ENCODE measurements around the gene ACBD6.
"Not testable (repeated sequence)": the region's sequence is repeated elsewhere in the genome, so short reads cannot be mapped to it uniquely, and the experiment has no call there.

The ACBD6 gene

DNA sequence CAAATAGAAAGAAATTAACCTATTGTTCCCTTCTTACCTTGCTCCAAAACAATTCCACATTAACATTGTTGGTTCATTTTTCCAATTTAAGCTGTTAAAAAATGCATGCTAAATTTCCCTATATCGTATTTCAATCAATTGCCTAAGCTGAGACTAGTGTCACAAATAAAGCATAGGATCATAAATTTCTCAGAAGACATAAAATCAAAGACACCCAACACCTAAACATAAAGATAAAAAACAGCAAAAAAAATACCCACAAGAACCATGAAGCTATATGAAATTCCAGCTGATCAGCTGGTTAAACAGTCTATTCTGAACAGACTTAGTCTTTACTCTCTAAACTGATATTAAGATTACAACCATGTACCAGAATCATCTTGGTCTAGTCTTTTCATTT lies 32.3 kb downstream of the ACBD6 start:
- DNase-seq (ENCODE audit: low read depth): no peak
- H3K4me3 ChIP-seq (ENCODE audit: low read depth, low read length): no peak overlapping the region
- TF ChIP-seq, protein P1, sequence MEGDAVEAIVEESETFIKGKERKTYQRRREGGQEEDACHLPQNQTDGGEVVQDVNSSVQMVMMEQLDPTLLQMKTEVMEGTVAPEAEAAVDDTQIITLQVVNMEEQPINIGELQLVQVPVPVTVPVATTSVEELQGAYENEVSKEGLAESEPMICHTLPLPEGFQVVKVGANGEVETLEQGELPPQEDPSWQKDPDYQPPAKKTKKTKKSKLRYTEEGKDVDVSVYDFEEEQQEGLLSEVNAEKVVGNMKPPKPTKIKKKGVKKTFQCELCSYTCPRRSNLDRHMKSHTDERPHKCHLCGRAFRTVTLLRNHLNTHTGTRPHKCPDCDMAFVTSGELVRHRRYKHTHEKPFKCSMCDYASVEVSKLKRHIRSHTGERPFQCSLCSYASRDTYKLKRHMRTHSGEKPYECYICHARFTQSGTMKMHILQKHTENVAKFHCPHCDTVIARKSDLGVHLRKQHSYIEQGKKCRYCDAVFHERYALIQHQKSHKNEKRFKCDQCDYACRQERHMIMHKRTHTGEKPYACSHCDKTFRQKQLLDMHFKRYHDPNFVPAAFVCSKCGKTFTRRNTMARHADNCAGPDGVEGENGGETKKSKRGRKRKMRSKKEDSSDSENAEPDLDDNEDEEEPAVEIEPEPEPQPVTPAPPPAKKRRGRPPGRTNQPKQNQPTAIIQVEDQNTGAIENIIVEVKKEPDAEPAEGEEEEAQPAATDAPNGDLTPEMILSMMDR (IDR thresholded peaks at IDR 0.05; ENCODE audit: low read depth, low read length, missing control alignments): no peak

DNA sequence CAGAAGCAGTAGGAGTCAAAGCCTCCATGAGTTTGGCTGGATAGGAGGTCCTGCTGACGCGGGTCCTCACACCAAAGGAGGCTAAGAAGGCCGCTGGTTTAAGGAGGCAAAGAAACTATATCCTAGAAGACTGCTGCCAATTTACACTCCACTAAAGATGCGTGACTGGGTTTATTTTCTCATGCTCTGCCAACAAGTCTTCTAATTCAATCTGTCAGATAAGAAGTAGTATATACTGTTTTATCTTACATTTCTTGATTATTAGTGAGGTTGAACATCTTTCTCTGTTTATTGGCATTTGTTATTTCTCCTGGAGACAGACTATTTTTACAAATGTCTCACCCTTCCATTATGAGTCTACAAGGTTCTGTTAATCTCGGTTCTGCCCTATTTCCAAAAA lies 34.1 kb downstream of the ACBD6 start:
- no peak overlapping the region for H3K4me3 ChIP-seq (ENCODE audit: low read depth, low read length)
- TF ChIP-seq, protein P1 (IDR thresholded peaks at IDR 0.05; ENCODE audit: low read depth, low read length, missing control alignments): no peak
- no peak for DNase-seq (ENCODE audit: low read depth)

DNA sequence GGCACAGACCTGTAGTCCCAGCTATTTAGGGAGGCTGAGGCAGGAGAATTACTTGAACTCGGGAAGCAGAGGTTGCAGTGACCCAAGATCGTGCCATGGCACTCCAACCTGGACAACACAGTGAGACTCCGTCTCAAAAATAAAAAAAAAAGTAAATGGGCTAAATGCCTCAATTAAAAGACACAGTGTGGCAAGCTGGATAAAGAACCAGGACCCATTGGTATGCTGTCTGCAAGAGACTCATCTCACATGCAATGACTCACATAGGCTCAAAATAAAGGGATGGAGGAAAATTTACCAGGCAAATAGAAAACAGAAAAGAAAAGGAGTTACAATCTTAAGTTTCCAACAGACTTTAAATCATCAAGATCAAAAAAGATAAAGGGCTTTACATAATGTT lies 40.3 kb downstream of the ACBD6 start:
- H3K4me3 ChIP-seq (ENCODE audit: low read depth, low read length): no peak overlapping the region
- TF ChIP-seq, protein P1 (IDR thresholded peaks at IDR 0.05; ENCODE audit: low read depth, low read length, missing control alignments): no peak
- DNase-seq (ENCODE audit: low read depth): no peak

DNA sequence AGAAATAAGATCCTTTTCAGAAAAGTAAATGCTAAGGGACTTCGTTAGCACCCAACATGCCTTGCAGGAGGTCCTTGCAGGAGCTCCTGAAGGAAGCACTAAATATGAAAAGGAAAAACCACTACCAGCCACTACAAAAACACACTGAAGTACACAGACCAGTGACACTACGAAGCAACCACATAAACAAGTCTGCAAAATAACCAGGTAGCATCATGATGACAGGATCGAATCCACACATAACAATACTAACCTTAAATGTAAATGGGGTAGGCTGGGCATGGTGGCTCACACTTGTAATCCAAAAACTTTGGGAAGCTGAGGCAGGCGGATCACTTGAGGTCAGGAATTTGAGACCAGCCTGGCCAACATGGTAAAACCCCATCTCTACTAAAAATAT lies 40.7 kb downstream of the ACBD6 start:
- DNase-seq (ENCODE audit: low read depth); H3K4me3 ChIP-seq (ENCODE audit: low read depth, low read length): not testable (repeated sequence)

DNA sequence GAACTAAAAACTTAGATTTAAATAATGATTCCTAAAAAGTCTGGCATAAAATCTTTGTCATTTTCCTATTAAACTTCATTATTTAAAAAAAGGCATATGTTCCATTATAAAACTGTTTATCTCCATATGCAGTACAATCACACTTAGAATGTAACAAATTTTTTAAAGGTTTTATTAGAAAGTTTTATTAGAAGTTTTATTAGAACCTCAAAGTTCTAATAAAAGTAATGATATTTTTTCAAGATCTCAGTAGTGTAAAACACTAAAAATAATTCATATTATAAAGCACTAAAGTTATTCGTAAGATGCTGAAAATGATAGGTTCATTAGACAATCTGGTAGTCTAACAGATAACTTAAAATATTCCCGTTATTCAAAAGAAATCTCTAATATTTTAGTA lies 43.6 kb downstream of the ACBD6 start:
- DNase-seq (ENCODE audit: low read depth): no peak
- H3K4me3 ChIP-seq (ENCODE audit: low read depth, low read length): no peak overlapping the region
- TF ChIP-seq, protein P1 (IDR thresholded peaks at IDR 0.05; ENCODE audit: low read depth, low read length, missing control alignments): no peak

DNA sequence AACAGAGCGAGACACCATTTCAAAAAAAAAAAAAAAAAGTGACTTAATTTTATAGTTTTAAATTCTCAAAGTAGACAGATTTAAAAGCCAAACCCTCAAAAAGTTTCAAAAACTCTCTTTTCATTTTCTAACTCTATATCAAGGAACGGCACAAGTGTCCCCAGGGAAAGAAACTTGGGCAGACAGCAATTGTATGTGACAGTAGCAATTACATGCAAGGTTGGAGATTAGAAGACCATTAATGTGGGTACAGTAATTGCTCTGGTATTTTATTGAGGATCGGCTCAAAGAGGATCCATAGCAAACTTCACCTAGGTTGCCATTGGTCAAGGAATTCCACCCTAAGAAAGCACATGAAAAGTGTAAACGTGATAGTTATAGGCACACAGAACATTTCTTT lies 46.2 kb downstream of the ACBD6 start:
- no peak overlapping the region for H3K4me3 ChIP-seq (ENCODE audit: low read depth, low read length)
- DNase-seq (ENCODE audit: low read depth): no peak
- TF ChIP-seq, protein P1 (IDR thresholded peaks at IDR 0.05; ENCODE audit: low read depth, low read length, missing control alignments): no peak

DNA sequence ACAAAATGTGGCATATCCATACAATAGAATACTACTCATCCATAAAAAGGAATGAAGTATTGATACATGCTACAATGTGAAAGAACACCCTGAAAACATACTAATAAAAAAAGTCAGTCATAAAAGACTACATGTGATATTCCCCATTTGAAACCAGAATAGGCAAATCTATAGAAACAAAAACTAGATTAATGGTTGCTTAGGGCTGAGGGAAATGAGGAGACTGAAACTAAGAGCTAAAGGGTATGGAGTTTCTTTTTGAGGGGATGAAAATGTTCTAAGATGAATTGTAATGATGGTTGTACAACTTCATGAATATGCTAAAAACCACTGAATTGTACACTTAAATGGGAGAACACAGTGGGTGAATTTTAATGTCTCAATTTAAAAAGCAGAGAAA lies 50.9 kb downstream of the ACBD6 start:
- no peak for DNase-seq (ENCODE audit: low read depth)
- no peak overlapping the region for H3K4me3 ChIP-seq (ENCODE audit: low read depth, low read length)
- TF ChIP-seq, protein P1 (IDR thresholded peaks at IDR 0.05; ENCODE audit: low read depth, low read length, missing control alignments): no peak

DNA sequence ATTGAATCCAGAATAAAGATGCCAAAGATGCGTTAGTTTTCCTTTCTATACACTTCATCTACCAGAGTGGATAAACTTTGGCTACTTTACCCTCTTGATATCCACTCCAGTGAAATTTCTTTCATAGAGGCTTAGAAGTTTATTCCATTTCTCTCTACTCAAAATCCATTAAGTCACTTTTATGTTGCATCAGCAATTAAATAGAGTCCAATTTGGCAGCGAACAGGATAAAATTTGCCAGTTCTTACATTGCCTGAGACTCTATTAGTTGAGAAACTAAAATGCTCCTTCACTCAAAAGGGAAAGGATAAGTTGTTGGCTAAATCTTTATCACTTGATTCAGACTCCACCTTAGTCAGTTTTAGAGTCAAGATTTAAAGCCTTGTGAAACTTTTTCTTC lies 57.9 kb downstream of the ACBD6 start:
- TF ChIP-seq, protein P1 (IDR thresholded peaks at IDR 0.05; ENCODE audit: low read depth, low read length, missing control alignments): no peak
- no peak overlapping the region for H3K4me3 ChIP-seq (ENCODE audit: low read depth, low read length)
- no peak for DNase-seq (ENCODE audit: low read depth)
